Gastrocnemius medialis (tissue), 4 donors: ENCODE measurements around the gene HIPK2. TPM values are rescaled to one million over a fixed set of nuclear protein-coding genes. Genes with fewer than 3 reads are reported as not detected.

ENCODE experiments used
- ATAC-seq, 2 donors: fragments of 150-250 bp; one replicate each; pipeline ENCODE4 v1.9.1; 2016
- DNase-seq, 2 donors: peaks; one replicate each; pipeline ENCODE4 v3.0.0-alpha.2; 2019
- H3K27ac ChIP-seq, 4 donors: fragments of 200-600 bp; sonication (generic); 1 replicate in 1 of 4; 2 replicates in 3 of 4; pipeline ENCODE4 v1.5.1; 2016 to 2018; ENCODE audit warnings: mild to moderate bottlenecking in 2 of 4, moderate library complexity in 1 of 4
- H3K27me3 ChIP-seq, 3 donors: fragments of 200-600 bp; sonication (generic) in 2 of 3; 1 replicate in 1 of 3; 2 replicates in 2 of 3; pipeline versions ENCODE4 v1.5.1 to v1.6.0; 2016 to 2019; ENCODE audit warnings: mild to moderate bottlenecking in 1 of 3, moderate library complexity in 1 of 3
- H3K36me3 ChIP-seq, 2 donors: fragments of 200-600 bp; sonication (generic) in 1 of 2; one replicate each; pipeline ENCODE4 v1.5.1; 2017 to 2018
- H3K4me1 ChIP-seq, 2 donors: fragments of 200-600 bp; sonication (generic) in 1 of 2; one replicate each; pipeline ENCODE4 v1.5.1; 2016 to 2017; ENCODE audit warnings: mild to moderate bottlenecking in 2 of 2
- H3K4me3 ChIP-seq, 4 donors: fragments of 200-600 bp; sonication (generic) in 3 of 4; 1 replicate in 1 of 4; 2 replicates in 3 of 4; pipeline ENCODE4 v1.5.1; 2016 to 2019; ENCODE audit warnings: mild to moderate bottlenecking in 2 of 4
- H3K9me3 ChIP-seq, 3 donors: fragments of 200-600 bp; sonication (generic) in 2 of 3; 1 replicate in 1 of 3; 2 replicates in 2 of 3; pipeline ENCODE4 v1.5.1; 2016 to 2019
- POLR2A ChIP-seq, 2 donors: fragments of 450-650 bp; IDR thresholded peaks; one replicate each; pipeline ENCODE4 v1.6.1; 2017; ENCODE audit warnings: antibody characterized with exemption in 2 of 2, mild to moderate bottlenecking in 2 of 2, moderate library complexity in 2 of 2
- in situ Hi-C, 4 donors: fragments of 200-750 bp; cut with MboI; loops; one replicate each; pipeline versions ENCODE4 v1.15.0 to v1.8.0; 2017; ENCODE audit warnings: low sequenced_read_pairs in 4 of 4
- intact Hi-C: fragments of 100-400 bp; cut with DNase I; formaldehyde crosslinking; loops from one replicate; pipeline ENCODE4 v1.15.1; 2023; ENCODE audit warnings: low total_unique reads
- total RNA-seq, 4 donors: library from RNA; depleted of rRNA; stranded (reverse); fragments of >200 nt; gene quantifications; one replicate each; pipeline versions ENCODE4 v1.1.0 to v1.2.3, GENCODE V29; 2016
- TF ChIP-seq, protein P1 (sequence below), 5 experiments: fragments of 450-650 bp in 3 of 5; fragments of 200-600 bp in 2 of 5; sonication (generic) in 2 of 5; IDR thresholded peaks in 4 of 5; conservative IDR thresholded peaks in 1 of 5; 1 replicate in 4 of 5; 2 replicates in 1 of 5; pipeline ENCODE4 v1.5.1; 2016 to 2019; ENCODE audit warnings: antibody characterized with exemption in 5 of 5, mild to moderate bottlenecking in 3 of 5, moderate library complexity in 3 of 5

HIPK2 gene
- total RNA-seq, 4 donors from 2014 or later: 30.5 to 77.4 (median 58.9) TPM

DNA sequence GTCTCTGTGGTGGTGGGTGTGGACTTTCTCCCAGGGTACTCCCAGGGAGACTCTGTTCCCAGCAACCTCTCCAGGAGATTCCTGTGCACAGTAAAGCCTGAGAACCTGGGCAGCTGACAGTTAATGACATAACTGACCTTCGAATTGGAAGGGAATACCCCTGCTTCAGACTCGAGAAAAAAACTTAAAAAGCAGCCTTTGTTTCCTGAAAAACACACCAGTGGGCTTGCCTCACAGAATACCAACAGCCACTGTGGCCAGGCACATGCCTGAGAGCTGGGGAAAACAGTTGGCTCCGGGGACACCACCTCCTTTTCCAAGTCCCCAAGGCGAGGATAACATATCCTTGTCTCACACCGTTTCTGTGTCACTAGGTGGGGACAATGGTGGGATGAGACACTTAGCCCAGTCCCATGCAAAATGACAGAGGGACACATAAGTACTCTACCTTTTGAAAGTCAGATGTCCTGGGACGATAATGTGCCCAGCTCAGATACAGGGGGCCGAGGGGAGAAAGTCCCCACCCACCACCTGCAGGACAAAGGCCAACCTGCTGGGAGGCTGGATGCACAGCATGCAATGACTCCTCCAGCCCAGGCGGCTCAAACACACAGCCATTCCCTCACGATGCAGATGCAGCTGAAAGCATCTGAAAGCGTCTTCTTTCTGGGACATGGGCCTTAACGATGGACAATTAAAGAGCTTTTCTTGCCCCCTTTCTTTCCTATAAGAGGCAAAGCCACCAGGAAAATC is 65.6 kb downstream of the HIPK2 start:
- H3K4me3 ChIP-seq: no peak overlapping the region
- intact Hi-C loops: no loop called here
- TF ChIP-seq POLR2A (IDR thresholded peaks at IDR 0.05): no peak
- TF ChIP-seq, protein P1, sequence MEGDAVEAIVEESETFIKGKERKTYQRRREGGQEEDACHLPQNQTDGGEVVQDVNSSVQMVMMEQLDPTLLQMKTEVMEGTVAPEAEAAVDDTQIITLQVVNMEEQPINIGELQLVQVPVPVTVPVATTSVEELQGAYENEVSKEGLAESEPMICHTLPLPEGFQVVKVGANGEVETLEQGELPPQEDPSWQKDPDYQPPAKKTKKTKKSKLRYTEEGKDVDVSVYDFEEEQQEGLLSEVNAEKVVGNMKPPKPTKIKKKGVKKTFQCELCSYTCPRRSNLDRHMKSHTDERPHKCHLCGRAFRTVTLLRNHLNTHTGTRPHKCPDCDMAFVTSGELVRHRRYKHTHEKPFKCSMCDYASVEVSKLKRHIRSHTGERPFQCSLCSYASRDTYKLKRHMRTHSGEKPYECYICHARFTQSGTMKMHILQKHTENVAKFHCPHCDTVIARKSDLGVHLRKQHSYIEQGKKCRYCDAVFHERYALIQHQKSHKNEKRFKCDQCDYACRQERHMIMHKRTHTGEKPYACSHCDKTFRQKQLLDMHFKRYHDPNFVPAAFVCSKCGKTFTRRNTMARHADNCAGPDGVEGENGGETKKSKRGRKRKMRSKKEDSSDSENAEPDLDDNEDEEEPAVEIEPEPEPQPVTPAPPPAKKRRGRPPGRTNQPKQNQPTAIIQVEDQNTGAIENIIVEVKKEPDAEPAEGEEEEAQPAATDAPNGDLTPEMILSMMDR (IDR thresholded peaks at IDR 0.05 in 4 of 5, conservative IDR thresholded peaks at IDR 0.05 in 1 of 5): no peak
- H3K27me3 ChIP-seq: no peaks in the 10 kb centered on the region
- H3K9me3 ChIP-seq: no peaks in the 10 kb centered on the region
- peaks cover 32 to 41% of the 10 kb centered on the region in 2 donors for H3K4me1 ChIP-seq
- peaks cover 0 to 23% of the 10 kb centered on the region in 2 donors for H3K36me3 ChIP-seq
- H3K27ac ChIP-seq: peak overlapping the region; percentile 6 to 86 (median 82)
- ATAC-seq: no peak
- no peak for DNase-seq
- in situ Hi-C loops: no loop called here

DNA sequence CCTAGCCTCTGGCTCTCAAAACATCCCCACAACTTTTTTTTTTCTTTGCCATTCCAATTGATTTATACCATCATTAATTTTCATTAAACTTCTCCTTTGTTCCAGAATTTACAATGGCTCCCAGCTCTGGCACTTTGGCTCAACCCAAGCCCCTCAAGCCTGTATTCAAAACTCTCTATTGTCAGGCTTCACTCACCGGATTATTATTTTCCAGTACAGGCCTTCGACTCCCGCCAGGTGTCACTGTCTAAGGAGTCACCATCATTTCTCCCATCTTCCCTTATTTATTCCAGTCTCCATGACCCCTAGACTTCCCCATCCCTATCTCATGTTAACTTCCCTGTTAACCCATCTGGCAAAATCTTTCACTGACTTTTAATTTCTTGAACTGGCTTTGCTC is 67.8 kb downstream of the HIPK2 start:
- peaks cover 44 to 45% of the 10 kb centered on the region in 2 donors for H3K4me1 ChIP-seq
- peak overlapping the region; percentile 2 to 46 (median 12) for H3K27ac ChIP-seq
- no peak for DNase-seq
- peaks cover 0 to 5% of the 10 kb centered on the region in 2 donors for H3K36me3 ChIP-seq
- TF ChIP-seq, protein P1 (IDR thresholded peaks at IDR 0.05 in 4 of 5, conservative IDR thresholded peaks at IDR 0.05 in 1 of 5): no peak
- no peak for TF ChIP-seq POLR2A (IDR thresholded peaks at IDR 0.05)
- no peak overlapping the region for H3K4me3 ChIP-seq
- H3K27me3 ChIP-seq: no peaks in the 10 kb centered on the region
- no peaks in the 10 kb centered on the region for H3K9me3 ChIP-seq
- in situ Hi-C loops: no loop called here
- no peak for ATAC-seq
- intact Hi-C loops: no loop called here

DNA sequence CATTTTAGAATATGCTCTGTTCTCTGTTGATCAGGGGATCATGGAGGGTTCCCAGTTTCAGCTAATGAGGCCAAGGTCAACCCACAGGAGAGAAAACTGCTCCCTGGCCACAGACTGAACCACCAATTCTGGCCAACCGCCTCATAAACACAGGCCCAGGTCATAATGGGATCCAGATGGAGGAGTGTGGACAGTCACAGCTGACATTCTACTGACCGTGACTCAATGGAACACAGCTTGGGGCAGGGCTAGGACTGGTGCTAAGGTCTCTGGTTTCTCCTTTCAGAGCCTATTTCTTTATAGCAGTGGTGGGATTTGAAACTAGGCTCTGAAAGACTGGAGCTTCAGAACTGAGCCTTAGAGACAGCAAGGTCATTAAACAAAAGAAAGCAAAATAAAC is 68.3 kb downstream of the HIPK2 start:
- ATAC-seq: peak; percentile 39 to 41

DNA sequence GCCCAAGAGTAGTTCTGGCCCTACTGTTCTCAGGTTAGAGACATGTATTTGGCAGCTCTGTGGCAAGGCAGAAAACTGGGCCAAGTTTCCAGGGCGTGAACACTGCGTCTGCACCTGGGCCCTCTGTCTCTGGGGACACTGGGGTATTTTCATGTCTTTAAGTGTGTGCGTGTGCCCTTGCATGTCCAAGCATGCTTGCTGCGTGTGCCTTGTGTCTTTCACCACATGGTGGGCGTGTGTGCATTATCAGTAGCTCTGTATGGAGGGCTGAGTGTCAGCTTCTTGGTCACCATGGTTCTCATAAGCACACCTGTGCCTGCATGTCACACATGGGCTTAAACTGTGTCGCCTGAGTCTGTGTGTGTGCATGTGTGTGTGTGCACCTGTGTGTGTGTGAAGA is 69.3 kb downstream of the HIPK2 start:
- H3K36me3 ChIP-seq: no peaks in the 10 kb centered on the region
- in situ Hi-C loops: no loop called here
- TF ChIP-seq, protein P1 (IDR thresholded peaks at IDR 0.05 in 4 of 5, conservative IDR thresholded peaks at IDR 0.05 in 1 of 5): no peak
- no peak for TF ChIP-seq POLR2A (IDR thresholded peaks at IDR 0.05)
- H3K4me1 ChIP-seq: peaks cover 40 to 58% of the 10 kb centered on the region in 2 donors
- H3K9me3 ChIP-seq: no peaks in the 10 kb centered on the region
- intact Hi-C loops: no loop called here
- no peak overlapping the region for H3K4me3 ChIP-seq
- ATAC-seq (no peak), DNase-seq (no peak)
- H3K27me3 ChIP-seq: no peaks in the 10 kb centered on the region
- peak overlapping the region in 1 of 4 donors; percentile 20 for H3K27ac ChIP-seq

More for the DNA sequence above, 68.3 kb downstream of the HIPK2 start:
- DNase-seq: peak in 1 of 2 donors; percentile 41
- Histone ChIP-seq H3K36me3 (no peaks in the 10 kb centered on the region), H3K4me1 (peaks cover 43 to 49% of the 10 kb centered on the region in 2 donors), H3K9me3 (no peaks in the 10 kb centered on the region), H3K27me3 (no peaks in the 10 kb centered on the region), H3K27ac (peak overlapping the region in 3 of 4 donors; percentile 2 to 46 (median 16)), H3K4me3 (no peak overlapping the region)
- in situ Hi-C loops: no loop called here
- TF ChIP-seq, protein P1 (IDR thresholded peaks at IDR 0.05 in 4 of 5, conservative IDR thresholded peaks at IDR 0.05 in 1 of 5): no peak
- no peak for TF ChIP-seq POLR2A (IDR thresholded peaks at IDR 0.05)
- intact Hi-C loops: no loop called here
